Keratinocyte (primary cell): ENCODE results near the gene POU6F2. TPM values are rescaled to one million over a fixed set of nuclear protein-coding genes. Genes with fewer than 3 reads are reported as not detected.

Experiments used
- DNase-seq: peaks from one replicate; pipeline ENCODE4 v3.0.0-alpha.2; 2011; ENCODE audit warnings: low read depth, missing footprints, low spot score
- FAIRE-seq: peaks from 2 replicates; lab custom pipeline; 2011; peaks lifted over from hg19 to GRCh38; lab: Jason Lieb, UNC
- H2AFZ ChIP-seq: 2 replicates; pipeline ENCODE4 v1.6.0; 2012; ENCODE audit warnings: low read length, control low read depth, inconsistent platforms; ENCODE audit not compliant: control insufficient read depth
- H3K27ac ChIP-seq: 2 replicates; pipeline ENCODE4 v1.5.1; 2011; ENCODE audit warnings: low read length; ENCODE audit not compliant: control insufficient read depth, insufficient read depth
- H3K27me3 ChIP-seq: 3 replicates; pipeline ENCODE4 v1.6.0; 2011; ENCODE audit warnings: low read length; ENCODE audit not compliant: control insufficient read depth, insufficient read depth; ENCODE audit errors: extremely low read depth
- H3K36me3 ChIP-seq, 2 experiments: 2 replicates in 1 of 2; 3 replicates in 1 of 2; pipeline ENCODE4 v1.5.1; 2011; ENCODE audit warnings: low read length in 2 of 2, mild to moderate bottlenecking in 1 of 2; ENCODE audit not compliant: control insufficient read depth in 2 of 2, insufficient read depth in 2 of 2; ENCODE audit errors: extremely low read depth in 1 of 2
- H3K4me1 ChIP-seq: 3 replicates; pipeline ENCODE4 v1.5.1; 2011; ENCODE audit warnings: low read length; ENCODE audit not compliant: control insufficient read depth, insufficient read depth; ENCODE audit errors: extremely low read depth
- H3K4me2 ChIP-seq: 3 replicates; pipeline ENCODE4 v1.6.0; 2011; ENCODE audit warnings: low read depth, low read length; ENCODE audit not compliant: control insufficient read depth, insufficient read depth; ENCODE audit errors: extremely low read depth
- H3K4me3 ChIP-seq, 3 experiments: fragments of 200-600 bp in 1 of 3; sonication (generic) in 1 of 3; 2 replicates in 2 of 3; 3 replicates in 1 of 3; pipeline ENCODE4 v1.5.1; 2011 to 2016; ENCODE audit warnings: low read length in 3 of 3, mild to moderate bottlenecking in 3 of 3, control low read depth in 2 of 3, inconsistent platforms in 1 of 3, low read depth in 1 of 3, mixed read lengths in 1 of 3, mixed run types in 1 of 3, moderate library complexity in 1 of 3; ENCODE audit not compliant: control insufficient read depth in 2 of 3, insufficient read depth in 2 of 3; ENCODE audit errors: extremely low read depth in 1 of 3
- H3K79me2 ChIP-seq: 2 replicates; pipeline ENCODE4 v1.6.0; 2012; ENCODE audit warnings: low read length; ENCODE audit not compliant: control insufficient read depth, insufficient read depth
- H3K9ac ChIP-seq: 3 replicates; pipeline ENCODE4 v1.6.0; 2011; ENCODE audit warnings: low read length; ENCODE audit not compliant: control insufficient read depth, insufficient read depth; ENCODE audit errors: extremely low read depth
- H3K9me1 ChIP-seq: 3 replicates; pipeline ENCODE4 v1.6.0; 2011; ENCODE audit warnings: low read length; ENCODE audit not compliant: control insufficient read depth, insufficient read depth; ENCODE audit errors: extremely low read depth
- H3K9me3 ChIP-seq: 2 replicates; pipeline ENCODE4 v1.5.1; 2012; ENCODE audit warnings: low read depth, low read length; ENCODE audit not compliant: control insufficient read depth
- H4K20me1 ChIP-seq: 3 replicates; pipeline ENCODE4 v1.6.0; 2011; ENCODE audit warnings: low read length; ENCODE audit not compliant: control insufficient read depth, insufficient read depth; ENCODE audit errors: extremely low read depth
- CTCF ChIP-seq, 3 experiments: IDR thresholded peaks in 1 of 3; conservative IDR thresholded peaks in 1 of 3; optimal IDR thresholded peaks in 1 of 3; 2 replicates in 2 of 3; 3 replicates in 1 of 3; pipeline versions ENCODE3 to v1.5.1; 2011; ENCODE audit warnings: low read length in 3 of 3, mild to moderate bottlenecking in 3 of 3, moderate library complexity in 2 of 3, control low read depth in 1 of 3, inconsistent platforms in 1 of 3; ENCODE audit not compliant: insufficient read depth in 2 of 3; ENCODE audit errors: extremely low read depth in 1 of 3
- EZH2 ChIP-seq: IDR thresholded peaks from one replicate; pipeline ENCODE4 v1.6.1; 2012; ENCODE audit warnings: inconsistent platforms, mild to moderate bottlenecking, low read length, moderate library complexity
- dilution Hi-C: fragments of 300-500 bp; cut with MboI; formaldehyde crosslinking; loops from one replicate; pipeline ENCODE4 v1.7.0; 2020; ENCODE audit warnings: low sequenced_read_pairs; ENCODE audit not compliant: extremely low pct_ligation_motif_present
- polyA plus RNA-seq, 5 experiments: library from polyadenylated mRNA; depleted of rRNA in 3 of 5; stranded (reverse) in 3 of 5; stranded (forward) in 1 of 5; unstranded in 1 of 5; fragments of >200 nt; gene quantifications; 1 replicate in 1 of 5; 2 replicates in 3 of 5; 3 replicates in 1 of 5; pipeline versions ENCODE4 v1.2.1 to v1.2.3, GENCODE V29; 2011 to 2012; ENCODE audit warnings: missing spikeins in 2 of 5, low read depth in 1 of 5, low replicate concordance in 1 of 5

POU6F2 gene
- polyA plus RNA-seq, 1 donor (not counting 4 experiments of a cell fraction or from before 2014, with no cell fraction given): not detected

- no peaks in the 10 kb centered on the region for H4K20me1 ChIP-seq
- no peak for TF ChIP-seq EZH2
- TF ChIP-seq CTCF (optimal IDR thresholded peaks at IDR 0.05 in 1 of 3, IDR thresholded peaks at IDR 0.05 in 1 of 3, conservative IDR thresholded peaks at IDR 0.05 in 1 of 3; ENCODE audit: extremely low read depth in 1 of 3, insufficient read depth in 2 of 3, low read length in 3 of 3): no peak
- no peaks in the 10 kb centered on the region for H3K9me1 ChIP-seq
- H3K36me3 ChIP-seq: no peaks in the 10 kb centered on the region
- FAIRE-seq: no peak
- no peak overlapping the region for H2AFZ ChIP-seq
- no peak overlapping the region for H3K4me3 ChIP-seq
- dilution Hi-C loops: no loop called here
- no peak overlapping the region for H3K27ac ChIP-seq
- H3K4me1 ChIP-seq: no peaks in the 10 kb centered on the region
- H3K9ac ChIP-seq: no peak overlapping the region
- no peaks in the 10 kb centered on the region for H3K9me3 ChIP-seq
- H3K79me2 ChIP-seq: no peaks in the 10 kb centered on the region
- H3K27me3 ChIP-seq: no peaks in the 10 kb centered on the region
- no peak overlapping the region for H3K4me2 ChIP-seq
- no peak for DNase-seq
These were observed 343.5 kb downstream of the POU6F2 start for GRCh38 chr7:39321245-39321644.

GRCh38 chr7:39321909-39322498, 344.3 kb downstream of the POU6F2 start:
- Histone ChIP-seq H3K79me2 (no peaks in the 10 kb centered on the region), H3K4me1 (no peaks in the 10 kb centered on the region), H3K27ac (no peak overlapping the region), H3K9me1 (no peaks in the 10 kb centered on the region), H3K9ac (no peak overlapping the region), H2AFZ (no peak overlapping the region), H3K4me3 (no peak overlapping the region), H3K4me2 (no peak overlapping the region), H3K9me3 (no peaks in the 10 kb centered on the region), H4K20me1 (no peaks in the 10 kb centered on the region), H3K36me3 (no peaks in the 10 kb centered on the region), H3K27me3 (no peaks in the 10 kb centered on the region)
- dilution Hi-C loops: no loop called here
- no peak for TF ChIP-seq CTCF (optimal IDR thresholded peaks at IDR 0.05 in 1 of 3, IDR thresholded peaks at IDR 0.05 in 1 of 3, conservative IDR thresholded peaks at IDR 0.05 in 1 of 3; ENCODE audit: extremely low read depth in 1 of 3, insufficient read depth in 2 of 3, low read length in 3 of 3)
- TF ChIP-seq EZH2: no peak
- no peak for DNase-seq
- no peak for FAIRE-seq
